IPS-18c (cell line): ENCODE results near the gene CCT4.

Source experiments
- H3K4me3 ChIP-seq: 2 replicates; pipeline ENCODE4 v1.7.0; 2013; ENCODE audit warnings: low read depth, mild to moderate bottlenecking, low read length, moderate library complexity; ENCODE audit not compliant: insufficient read depth
- H3K9me3 ChIP-seq: one replicate; pipeline ENCODE4 v1.6.1; 2013; ENCODE audit warnings: mild to moderate bottlenecking, low read length, moderate library complexity; ENCODE audit not compliant: control insufficient read depth, insufficient read depth

The CCT4 gene

DNA sequence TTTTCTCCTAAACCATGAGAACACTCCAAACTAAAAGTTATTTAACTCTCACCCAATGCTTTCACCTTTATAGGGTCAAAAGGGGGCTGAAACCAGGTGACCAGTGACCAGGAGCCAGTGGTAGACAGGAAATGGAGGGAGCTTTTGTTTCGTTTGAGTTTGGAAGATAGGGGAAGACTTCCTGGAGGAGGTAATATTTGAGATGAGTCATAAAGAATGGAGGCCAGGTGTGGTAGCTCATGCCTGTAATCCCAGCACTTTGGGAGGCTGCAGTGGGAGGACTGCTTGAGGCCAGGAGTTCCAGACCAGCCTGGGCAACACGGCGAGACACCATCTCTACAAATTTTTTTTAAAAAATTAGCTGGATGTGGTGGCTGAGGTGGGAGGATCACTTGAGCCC is 43.1 kb downstream of the CCT4 start:
- no peaks in the 10 kb centered on the region for H3K9me3 ChIP-seq
- H3K4me3 ChIP-seq = no peak overlapping the region

DNA sequence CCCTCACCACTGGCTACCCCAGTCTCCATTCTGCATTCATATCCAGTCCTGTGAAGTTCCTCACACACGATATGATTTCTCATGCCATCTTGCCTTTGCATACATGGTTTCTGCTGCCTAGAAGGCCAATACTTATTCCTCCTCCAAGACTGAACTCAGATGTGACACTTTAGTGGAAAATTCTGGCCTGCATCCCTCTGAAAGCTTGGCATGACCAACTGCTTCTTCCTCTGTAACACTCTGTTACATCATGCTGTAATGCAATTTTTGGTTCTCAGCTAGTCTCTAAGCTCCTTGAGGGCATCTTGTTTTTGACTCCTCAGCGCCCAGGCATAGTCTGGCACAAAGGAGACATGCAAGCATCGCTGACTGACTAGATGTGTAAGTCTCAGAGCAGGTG is 47.2 kb downstream of the CCT4 start:
- no peaks in the 10 kb centered on the region for H3K9me3 ChIP-seq

DNA sequence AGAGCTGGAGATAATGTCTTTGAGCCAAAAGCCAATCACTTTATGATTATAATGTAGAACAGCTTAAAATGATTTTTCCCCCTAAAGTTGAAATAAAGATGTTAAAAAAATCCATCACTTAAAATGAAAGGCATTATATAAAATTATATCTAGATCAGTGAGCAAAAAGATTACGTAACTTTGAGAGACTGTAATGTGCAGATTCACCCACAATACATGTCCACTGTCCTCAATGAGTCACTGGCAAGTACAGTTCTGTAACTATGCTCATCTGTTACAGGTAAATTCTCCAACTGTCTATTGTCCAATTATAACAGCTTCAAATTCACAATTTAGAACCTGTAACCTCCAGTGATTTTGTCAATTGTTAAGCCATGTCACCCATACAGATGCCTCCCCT is 53.6 kb downstream of the CCT4 start:
- H3K9me3 ChIP-seq = peaks cover 2% of the 10 kb centered on the region
- H3K4me3 ChIP-seq = no peak overlapping the region

More for the DNA sequence above, 47.2 kb downstream of the CCT4 start:
- no peak overlapping the region for H3K4me3 ChIP-seq

DNA sequence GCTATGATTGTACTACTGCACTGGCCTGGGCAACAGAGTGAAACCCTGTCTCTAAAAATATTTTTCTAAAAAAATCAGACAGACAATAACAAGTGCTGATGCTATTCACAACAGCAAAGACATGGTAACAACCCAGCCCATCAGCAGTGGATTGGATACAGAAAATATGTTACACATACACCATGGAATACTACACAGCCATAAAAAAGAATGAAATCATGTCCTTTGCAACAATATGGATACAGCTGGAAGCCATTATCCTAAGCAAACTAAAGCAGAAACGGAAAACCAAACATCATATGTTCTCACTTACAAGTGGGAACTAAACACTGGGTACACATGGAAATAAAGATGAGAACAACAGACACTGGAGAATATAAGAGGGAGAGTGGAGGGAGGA is 54.5 kb downstream of the CCT4 start:
- Histone ChIP-seq H3K4me3 (no peak overlapping the region), H3K9me3 (peaks cover 2% of the 10 kb centered on the region)

DNA sequence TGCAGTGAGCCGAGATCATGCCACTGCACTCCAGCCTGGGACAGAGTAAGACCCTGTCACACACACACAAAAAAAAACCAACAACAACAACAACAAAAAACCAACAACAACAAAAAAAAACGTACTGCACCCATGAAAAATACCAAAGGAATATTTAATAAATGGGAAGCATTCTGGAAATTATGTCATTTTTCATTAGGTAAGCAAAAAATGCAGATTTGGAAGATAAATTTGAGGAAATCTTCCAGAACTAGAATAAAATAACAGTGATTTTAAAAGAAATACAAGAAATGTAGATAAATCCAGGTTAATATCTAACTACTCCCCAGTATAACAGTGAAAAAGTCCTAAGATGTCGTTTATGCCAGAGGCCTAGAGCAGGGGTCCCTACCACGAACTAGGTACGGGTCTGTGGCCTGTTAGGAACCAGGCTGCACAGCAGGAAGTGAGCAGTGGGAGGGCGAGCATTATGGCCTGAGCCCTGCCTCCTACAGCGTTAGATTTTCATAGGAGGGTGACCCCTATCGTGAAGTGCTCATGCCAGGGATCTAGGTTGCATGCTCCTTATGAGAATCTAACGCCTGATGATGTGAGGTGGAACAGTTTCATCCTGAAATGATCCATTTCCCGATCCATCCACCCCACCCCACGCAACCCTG is 56.1 kb downstream of the CCT4 start:
- H3K9me3 ChIP-seq = peaks cover 2% of the 10 kb centered on the region
- H3K4me3 ChIP-seq = no peak overlapping the region

DNA sequence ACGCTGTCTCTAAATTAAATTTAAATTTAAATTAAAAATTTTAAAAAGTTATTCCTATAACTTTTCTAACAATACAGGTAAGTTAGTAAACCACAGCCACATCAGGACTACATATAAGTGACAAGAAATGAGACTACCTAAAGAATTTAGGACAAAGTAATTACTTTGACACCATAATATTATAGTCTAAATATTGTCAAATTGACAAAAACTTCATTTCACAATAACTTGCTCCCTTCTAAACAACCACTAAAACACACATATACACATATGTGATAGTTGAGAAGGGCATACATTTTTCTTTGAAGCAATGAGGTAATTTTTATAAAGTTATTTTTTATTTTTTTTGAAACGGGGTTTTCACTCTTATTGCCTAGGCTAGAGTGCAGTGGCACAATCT is 66.2 kb downstream of the CCT4 start:
- Histone ChIP-seq H3K4me3 (no peak overlapping the region), H3K9me3 (no peaks in the 10 kb centered on the region)
